ENCODE data around the gene TSPEAR.

The TSPEAR gene

DNA sequence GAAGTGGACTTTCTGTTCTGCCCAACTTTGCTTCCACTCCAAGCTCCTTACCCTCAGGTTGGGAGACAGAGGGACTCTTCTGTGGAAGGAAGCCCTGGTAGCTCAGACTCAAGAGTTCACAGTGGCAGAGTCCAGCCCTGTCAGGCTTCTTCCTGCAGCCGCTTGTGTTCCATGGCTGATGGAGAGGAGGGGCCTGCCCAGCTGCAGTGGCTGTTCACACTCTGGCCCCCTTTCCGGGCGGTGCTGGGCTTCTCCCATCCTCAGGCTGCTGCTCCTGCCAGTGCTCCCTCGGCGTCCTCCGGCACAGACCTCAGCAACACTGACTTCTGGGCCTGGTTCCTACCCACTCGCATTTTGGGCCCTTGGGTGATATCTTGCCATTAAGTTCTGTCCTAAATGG is 175.4 kb downstream of the TSPEAR start:
- no peak overlapping the region for H3K4me3 ChIP-seq (ENCODE audit: low read depth, low read length)
- TF ChIP-seq, protein P1, sequence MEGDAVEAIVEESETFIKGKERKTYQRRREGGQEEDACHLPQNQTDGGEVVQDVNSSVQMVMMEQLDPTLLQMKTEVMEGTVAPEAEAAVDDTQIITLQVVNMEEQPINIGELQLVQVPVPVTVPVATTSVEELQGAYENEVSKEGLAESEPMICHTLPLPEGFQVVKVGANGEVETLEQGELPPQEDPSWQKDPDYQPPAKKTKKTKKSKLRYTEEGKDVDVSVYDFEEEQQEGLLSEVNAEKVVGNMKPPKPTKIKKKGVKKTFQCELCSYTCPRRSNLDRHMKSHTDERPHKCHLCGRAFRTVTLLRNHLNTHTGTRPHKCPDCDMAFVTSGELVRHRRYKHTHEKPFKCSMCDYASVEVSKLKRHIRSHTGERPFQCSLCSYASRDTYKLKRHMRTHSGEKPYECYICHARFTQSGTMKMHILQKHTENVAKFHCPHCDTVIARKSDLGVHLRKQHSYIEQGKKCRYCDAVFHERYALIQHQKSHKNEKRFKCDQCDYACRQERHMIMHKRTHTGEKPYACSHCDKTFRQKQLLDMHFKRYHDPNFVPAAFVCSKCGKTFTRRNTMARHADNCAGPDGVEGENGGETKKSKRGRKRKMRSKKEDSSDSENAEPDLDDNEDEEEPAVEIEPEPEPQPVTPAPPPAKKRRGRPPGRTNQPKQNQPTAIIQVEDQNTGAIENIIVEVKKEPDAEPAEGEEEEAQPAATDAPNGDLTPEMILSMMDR (IDR thresholded peaks at IDR 0.05; ENCODE audit: low read depth, low read length), result no peak

DNA sequence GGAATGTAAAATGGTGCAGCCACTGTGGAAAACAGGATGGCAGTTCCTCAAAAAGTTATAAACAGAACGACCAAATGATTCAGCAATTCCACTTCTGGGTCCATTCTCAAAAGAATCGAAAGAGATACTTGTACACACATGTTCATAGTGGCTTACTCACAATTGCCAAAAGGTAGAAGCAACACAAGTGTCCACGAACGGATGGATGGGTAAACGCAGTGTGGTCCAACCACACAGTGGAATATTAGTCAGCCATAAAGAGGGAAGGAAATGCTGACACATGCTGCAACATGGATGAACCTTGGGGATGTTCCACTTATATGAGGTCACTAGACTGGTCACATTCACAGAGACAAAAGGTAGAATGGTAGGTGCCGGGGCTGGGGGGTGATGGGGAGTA is 176.7 kb downstream of the TSPEAR start:
- TF ChIP-seq, protein P1 (IDR thresholded peaks at IDR 0.05; ENCODE audit: low read depth, low read length), result no peak
- H3K4me3 ChIP-seq (ENCODE audit: low read depth, low read length), result no peak overlapping the region

DNA sequence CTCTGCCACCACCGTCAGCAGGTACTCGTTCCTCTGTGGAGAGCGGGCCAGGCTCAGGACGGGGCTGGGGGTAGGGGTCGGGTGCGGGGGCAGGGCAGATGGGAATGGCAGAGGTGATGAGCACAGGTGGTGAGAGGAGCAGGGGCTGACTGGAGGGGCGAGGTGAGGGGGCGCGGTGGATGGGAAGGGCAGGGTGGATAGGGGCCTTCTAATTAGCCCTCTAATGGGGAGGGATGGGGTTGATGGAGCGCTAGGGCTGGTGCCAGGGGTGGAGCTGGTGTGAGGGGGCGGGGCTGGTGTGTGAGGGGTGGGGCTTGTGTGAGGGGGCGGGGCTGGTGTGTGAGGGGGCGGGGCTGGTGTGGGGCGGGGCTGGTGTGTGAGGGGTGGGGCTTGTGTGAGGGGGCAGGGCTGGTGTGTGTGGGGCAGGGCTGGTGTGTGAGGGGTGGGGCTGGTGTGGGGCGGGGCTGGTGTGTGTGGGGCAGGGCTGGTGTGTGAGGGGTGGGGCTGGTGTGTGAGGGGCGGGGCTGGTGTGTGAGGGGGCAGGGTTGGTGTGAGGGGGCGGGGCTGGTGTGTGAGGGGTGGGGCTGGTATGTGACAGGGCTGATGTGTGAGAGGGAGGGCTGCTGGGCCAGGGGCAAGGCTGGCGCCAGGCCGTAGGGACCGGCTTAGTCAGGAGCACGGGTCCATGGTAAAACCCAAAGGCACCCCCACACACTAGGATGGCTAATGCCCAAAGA is 177.3 kb downstream of the TSPEAR start:
- H3K4me3 ChIP-seq (ENCODE audit: low read depth, low read length), result no peak overlapping the region
- TF ChIP-seq, protein P1 (IDR thresholded peaks at IDR 0.05; ENCODE audit: low read depth, low read length), result no peak

DNA sequence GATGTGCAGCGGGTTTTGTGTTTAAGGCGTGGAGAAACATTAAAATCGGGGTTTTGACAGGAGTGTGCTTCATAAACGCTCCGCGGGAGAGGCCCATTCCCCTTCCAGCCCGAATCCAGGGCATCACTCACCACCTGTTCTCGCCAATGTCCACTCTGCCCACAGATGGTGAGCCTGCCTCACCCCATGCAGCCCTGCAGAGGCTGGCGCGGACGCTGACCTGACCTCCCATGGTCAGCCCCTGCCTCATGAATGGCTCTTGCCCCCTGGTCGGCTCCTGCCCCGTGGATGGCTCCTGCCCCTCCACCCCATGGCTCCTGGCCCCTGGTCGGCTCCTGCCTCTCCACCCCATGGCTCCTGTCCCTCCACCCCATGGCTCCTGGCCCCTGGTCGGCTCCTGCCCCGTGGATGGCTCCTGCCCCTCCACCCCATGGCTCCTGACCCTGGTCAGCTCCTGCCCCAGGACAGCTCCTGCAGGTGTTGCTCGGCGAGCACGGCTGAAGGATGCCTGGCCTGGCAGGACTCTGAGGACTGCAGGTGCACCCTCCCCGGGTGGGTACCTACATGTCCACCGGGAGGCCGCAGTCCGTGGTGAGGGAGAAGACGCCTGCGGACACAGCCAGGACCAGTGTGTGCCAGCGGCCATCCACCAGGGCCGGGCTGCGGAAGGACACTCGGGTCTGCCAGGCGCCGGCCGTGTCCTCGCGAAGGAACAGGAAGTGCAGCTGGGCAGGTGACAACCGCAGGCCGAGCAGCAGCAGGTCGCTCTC is 178.1 kb downstream of the TSPEAR start:
- no peak overlapping the region for H3K4me3 ChIP-seq (ENCODE audit: low read depth, low read length)
- TF ChIP-seq, protein P1 (IDR thresholded peaks at IDR 0.05; ENCODE audit: low read depth, low read length), result no peak

DNA sequence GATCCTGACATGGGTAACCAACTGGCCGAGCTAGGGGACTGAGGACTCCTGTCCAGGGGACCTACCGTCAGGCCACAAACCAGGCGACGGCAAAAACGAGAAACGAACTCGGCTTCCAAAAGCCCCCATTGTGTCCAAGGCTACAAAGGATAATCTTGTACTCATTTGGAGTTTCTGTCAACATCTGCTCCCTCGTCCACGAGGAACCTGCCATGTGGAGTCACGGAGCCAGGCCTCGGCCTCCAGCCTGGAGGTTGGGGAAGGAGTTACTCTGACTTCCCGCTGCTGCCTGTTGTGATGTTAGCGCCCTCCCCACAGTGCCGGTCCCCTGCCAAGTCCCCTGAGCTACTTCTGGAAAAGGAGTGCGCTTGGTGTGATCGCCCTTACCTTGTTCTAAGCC is 178.7 kb downstream of the TSPEAR start:
- H3K4me3 ChIP-seq (ENCODE audit: low read depth, low read length), result no peak overlapping the region
- TF ChIP-seq, protein P1 (IDR thresholded peaks at IDR 0.05; ENCODE audit: low read depth, low read length), result no peak

DNA sequence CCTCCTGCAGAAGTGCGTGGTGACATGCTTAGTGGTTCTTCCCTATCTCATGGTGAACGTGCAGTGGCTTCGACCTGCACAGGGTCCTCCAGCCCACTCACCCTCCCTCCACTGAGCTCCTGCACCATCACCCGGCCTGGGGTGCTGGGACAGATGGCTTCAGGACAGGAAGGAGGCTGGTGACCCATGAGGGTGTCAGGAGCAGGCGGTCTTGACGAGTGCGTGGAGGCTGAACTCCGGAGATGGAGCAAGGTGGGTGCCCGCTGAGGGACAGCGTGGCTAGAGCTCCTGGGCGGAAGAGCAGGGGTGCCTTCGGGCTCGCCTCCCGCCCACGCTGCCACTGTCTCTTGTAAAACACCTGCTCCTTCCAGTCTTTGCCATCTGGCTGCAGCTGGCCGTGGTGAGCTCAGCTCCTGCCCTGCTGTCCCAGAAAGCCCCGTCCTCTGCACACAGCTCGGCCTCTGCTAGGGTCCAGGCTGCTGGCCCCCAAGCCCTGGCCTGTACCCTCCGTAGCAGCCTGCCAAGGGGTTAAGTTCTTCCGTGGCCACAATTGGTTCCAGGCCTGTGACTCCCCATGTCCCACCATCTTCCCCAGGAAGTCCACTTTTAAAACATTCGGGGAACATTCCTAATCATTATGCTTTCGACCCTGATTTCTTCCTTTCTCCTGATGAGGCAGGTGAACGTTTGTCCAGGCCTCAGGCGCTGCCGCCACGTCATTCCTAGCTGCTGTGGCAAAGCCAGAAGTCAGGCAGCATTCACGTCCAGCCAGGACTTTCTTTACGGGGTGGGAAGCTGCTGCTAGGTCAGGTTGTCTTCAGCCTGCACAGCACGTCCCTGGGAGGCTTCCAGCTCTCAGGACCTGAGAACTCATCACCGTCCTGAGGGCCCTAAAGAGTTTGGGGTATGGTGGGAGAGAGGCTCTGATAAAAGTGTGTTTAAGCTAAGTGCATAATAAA is 179.5 kb downstream of the TSPEAR start:
- TF ChIP-seq, protein P1 (IDR thresholded peaks at IDR 0.05; ENCODE audit: low read depth, low read length), result no peak

More for the DNA sequence above, 179.5 kb downstream of the TSPEAR start:
- no peak overlapping the region for H3K4me3 ChIP-seq (ENCODE audit: low read depth, low read length)

Data from WI38 (cell line).